Neutrophil (primary cell): ENCODE results near the gene MDC1.
A peak's percentile ranks its signal among the peaks of the same experiment; 100 is the strongest.
"Not testable (repeated sequence)": the region's sequence is repeated elsewhere in the genome, so short reads cannot be mapped to it uniquely, and the experiment has no call there.

Experiments used
- H3K27ac ChIP-seq: fragments of 200-600 bp; sonication (generic); 2 replicates; pipeline ENCODE4 v1.5.1; 2016; ENCODE audit warnings: mild to moderate bottlenecking, moderate library complexity
- H3K27me3 ChIP-seq: fragments of 200-600 bp; sonication (generic); 2 replicates; pipeline ENCODE4 v1.6.0; 2016; ENCODE audit warnings: mild to moderate bottlenecking
- H3K36me3 ChIP-seq: fragments of 200-600 bp; sonication (generic); 2 replicates; pipeline ENCODE4 v1.5.1; 2017
- H3K4me1 ChIP-seq, 2 experiments: fragments of 200-600 bp in 1 of 2; sonication (generic) in 1 of 2; 1 replicate in 1 of 2; 2 replicates in 1 of 2; pipeline versions ENCODE4 v1.5.1 to v1.6.1; 2013 to 2016; ENCODE audit warnings: low read depth in 1 of 2, low read length in 1 of 2, mild to moderate bottlenecking in 1 of 2, moderate library complexity in 1 of 2; ENCODE audit not compliant: control insufficient read depth in 1 of 2, insufficient read depth in 1 of 2
- H3K4me3 ChIP-seq, 2 experiments: fragments of 200-600 bp in 1 of 2; sonication (generic) in 1 of 2; 1 replicate in 1 of 2; 2 replicates in 1 of 2; pipeline ENCODE4 v1.5.1; 2013 to 2016; ENCODE audit warnings: low read depth in 1 of 2, low read length in 1 of 2, mild to moderate bottlenecking in 1 of 2, moderate library complexity in 1 of 2
- H3K9me3 ChIP-seq: fragments of 200-600 bp; sonication (generic); 2 replicates; pipeline ENCODE4 v1.5.1; 2016
- TF ChIP-seq, protein P1 (sequence below): fragments of 200-600 bp; sonication (generic); IDR thresholded peaks from 2 replicates; pipeline ENCODE4 v1.5.1; 2016; ENCODE audit warnings: antibody characterized with exemption

MDC1 gene

GRCh38 chr6:30722280-30723112 is 5.4 kb upstream of the MDC1 start:
- TF ChIP-seq, protein P1, sequence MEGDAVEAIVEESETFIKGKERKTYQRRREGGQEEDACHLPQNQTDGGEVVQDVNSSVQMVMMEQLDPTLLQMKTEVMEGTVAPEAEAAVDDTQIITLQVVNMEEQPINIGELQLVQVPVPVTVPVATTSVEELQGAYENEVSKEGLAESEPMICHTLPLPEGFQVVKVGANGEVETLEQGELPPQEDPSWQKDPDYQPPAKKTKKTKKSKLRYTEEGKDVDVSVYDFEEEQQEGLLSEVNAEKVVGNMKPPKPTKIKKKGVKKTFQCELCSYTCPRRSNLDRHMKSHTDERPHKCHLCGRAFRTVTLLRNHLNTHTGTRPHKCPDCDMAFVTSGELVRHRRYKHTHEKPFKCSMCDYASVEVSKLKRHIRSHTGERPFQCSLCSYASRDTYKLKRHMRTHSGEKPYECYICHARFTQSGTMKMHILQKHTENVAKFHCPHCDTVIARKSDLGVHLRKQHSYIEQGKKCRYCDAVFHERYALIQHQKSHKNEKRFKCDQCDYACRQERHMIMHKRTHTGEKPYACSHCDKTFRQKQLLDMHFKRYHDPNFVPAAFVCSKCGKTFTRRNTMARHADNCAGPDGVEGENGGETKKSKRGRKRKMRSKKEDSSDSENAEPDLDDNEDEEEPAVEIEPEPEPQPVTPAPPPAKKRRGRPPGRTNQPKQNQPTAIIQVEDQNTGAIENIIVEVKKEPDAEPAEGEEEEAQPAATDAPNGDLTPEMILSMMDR, result peak; percentile 95
- Histone ChIP-seq H3K27me3 (no peaks in the 10 kb centered on the region), H3K27ac (peak overlapping the region; percentile 97), H3K4me3 (peak overlapping the region; percentile 88 to 92), H3K4me1 (peaks cover 49 to 55% of the 10 kb centered on the region in 2 experiments), H3K36me3 (peaks cover 53% of the 10 kb centered on the region), H3K9me3 (no peaks in the 10 kb centered on the region)

DNA sequence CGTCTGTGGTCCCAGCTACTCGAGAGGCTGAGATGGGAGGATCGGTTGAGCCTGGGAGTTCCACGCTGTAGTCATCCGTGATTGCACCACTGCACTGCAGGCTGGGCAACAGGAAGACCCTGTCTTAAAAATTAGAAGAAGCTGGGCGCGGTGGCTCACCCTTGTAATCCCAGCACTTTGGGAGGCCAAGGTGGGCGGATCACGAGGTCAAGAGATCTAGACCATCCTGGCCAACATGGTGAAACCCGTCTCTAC is 4.9 kb upstream of the MDC1 start:
- Histone ChIP-seq H3K4me3 (peak overlapping the region; percentile 88 to 92), H3K4me1 (peaks cover 49 to 55% of the 10 kb centered on the region in 2 experiments), H3K27ac (peak overlapping the region; percentile 97), H3K36me3 (peaks cover 47% of the 10 kb centered on the region)
- H3K9me3 ChIP-seq, H3K27me3 ChIP-seq: not testable (repeated sequence)

DNA sequence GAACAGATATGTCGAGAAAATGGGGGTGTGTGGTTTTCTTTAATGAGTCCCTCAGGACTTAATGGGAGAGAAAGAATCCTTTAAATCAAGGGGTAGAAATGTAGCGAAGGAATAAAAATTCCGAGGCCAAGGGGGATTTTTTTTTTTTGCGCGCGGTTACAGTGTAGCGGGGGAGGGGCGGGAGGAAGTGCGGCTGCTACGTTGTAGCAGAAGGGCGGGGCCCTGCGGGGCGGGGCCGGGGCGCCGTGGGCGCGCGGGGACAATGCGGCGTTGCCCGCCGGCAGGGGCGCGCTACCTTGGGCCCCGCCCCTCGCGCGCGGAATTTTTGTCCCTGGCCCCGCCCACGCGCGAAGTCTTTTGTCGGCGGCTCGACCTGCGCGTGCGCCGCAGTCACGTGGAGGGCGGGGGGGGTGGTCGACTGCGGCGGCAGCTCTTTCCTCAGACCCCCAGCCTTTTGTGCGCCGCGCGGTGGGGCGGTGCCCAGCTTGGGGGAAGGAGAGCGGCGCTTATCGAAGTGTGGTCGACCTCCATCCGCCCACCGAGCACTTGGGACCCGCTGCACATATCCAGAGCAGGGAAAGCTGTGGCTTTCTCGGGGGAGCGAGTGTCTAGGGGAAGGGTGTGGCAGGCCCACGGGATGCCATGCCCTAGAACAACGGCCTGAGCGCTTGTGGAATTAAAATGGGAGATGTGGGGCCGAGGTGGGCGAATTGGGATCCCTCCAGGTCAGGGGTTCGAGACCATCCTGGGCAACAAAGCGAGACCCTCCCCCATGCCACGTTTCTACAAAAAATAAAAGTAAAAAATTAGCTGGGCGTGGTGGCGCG is 4.3 kb upstream of the MDC1 start:
- Histone ChIP-seq H3K27me3 (no peaks in the 10 kb centered on the region), H3K4me3 (peak overlapping the region; percentile 88 to 92), H3K36me3 (peaks cover 42% of the 10 kb centered on the region), H3K27ac (peak overlapping the region; percentile 97), H3K9me3 (no peaks in the 10 kb centered on the region), H3K4me1 (peaks cover 54 to 61% of the 10 kb centered on the region in 2 experiments)
- TF ChIP-seq, protein P1, result peak; percentile 91

DNA sequence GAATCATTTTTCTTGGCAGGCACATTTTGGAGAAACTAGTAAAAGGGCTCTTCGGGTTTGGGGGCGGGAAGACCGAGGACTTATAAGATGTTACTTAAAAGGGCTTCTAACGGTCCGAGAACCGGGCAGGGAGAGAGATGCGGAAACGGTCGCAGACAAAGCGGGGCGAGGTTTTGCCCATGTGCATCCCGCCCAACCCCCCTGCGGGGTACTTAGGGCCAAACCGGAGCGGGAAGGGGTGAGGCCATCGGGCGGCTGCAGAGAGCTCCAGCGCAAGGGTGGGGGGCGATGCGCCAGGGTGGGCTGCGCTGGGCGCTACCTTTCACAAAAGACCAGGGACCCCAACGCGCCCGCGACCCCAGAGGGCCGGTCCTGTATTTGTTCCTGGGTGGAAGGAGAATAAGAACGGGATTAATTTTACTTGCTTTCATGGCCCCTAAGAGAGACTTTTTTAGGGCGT is 3.7 kb upstream of the MDC1 start:
- Histone ChIP-seq H3K4me1 (peaks cover 57 to 64% of the 10 kb centered on the region in 2 experiments), H3K4me3 (peak overlapping the region; percentile 88 to 92), H3K27me3 (no peaks in the 10 kb centered on the region), H3K27ac (peak overlapping the region; percentile 97), H3K9me3 (no peaks in the 10 kb centered on the region), H3K36me3 (peaks cover 35% of the 10 kb centered on the region)
- TF ChIP-seq, protein P1, result no peak

- no peaks in the 10 kb centered on the region for H3K9me3 ChIP-seq
- peak within 1 kb of the TSS; percentile 97 for H3K27ac ChIP-seq
- TF ChIP-seq, protein P1, result no peak
- H3K27me3 ChIP-seq, result no peaks in the 10 kb centered on the region
- H3K4me3 ChIP-seq, result peak within 1 kb of the TSS; percentile 88 to 92
- H3K4me1 ChIP-seq, result peaks cover 57 to 62% of the 10 kb centered on the region in 2 experiments
- peaks cover 28% of the 10 kb centered on the region for H3K36me3 ChIP-seq
Observed at GRCh38 chr6:30719791-30720737, 3.0 kb upstream of the MDC1 start, which contains the start of gene TUBB. TSS of gene TUBB (plus strand) at chr6:30720352. CDS start at chr6:30720507, 155 bp downstream.
